Measurements from ENCODE around the gene ZBTB20. TPM values are rescaled to one million over a fixed set of nuclear protein-coding genes. Genes with fewer than 3 reads are reported as not detected.

The ZBTB20 gene
- total and polyA plus RNA-seq, 10 of the 15 experiments (the other 5 are each of a cell fraction or from before 2014, with no cell fraction given), result 0.20 to 5.5 (median 2.2) TPM

DNA sequence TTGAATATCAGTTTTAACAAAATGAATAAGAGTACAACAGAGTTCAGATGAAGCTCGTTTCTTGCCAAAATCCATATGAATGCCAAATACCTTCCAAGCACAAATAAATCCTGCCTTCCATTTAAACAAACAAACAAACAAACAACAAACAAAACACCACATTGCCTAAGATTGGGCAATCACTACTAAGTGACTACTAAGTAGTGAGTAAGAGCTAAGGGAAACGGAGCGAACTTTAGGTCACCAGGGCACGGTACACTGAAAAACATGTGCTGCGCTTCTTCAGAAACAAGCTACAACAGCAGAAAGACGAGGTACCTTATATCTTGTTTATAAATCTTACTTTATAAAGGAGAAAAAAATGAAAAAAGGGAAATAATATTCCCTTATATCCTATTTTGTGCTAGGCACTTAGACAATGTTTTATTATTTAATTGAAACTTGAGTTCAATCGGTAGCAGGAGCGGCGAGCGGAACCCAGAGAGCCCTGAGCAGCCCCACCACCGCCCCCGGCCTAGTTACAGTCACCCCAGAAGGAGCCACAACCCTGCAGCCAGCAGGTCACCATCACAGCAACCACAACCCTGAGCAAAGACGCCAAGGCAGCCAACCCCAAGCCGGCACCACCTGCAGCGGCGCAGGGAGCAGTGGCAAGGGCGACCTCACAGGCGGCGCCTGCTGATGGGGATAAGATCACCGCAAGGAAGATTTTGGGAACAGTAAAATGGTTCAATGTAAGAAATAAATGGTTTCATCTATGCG lies 216.9 kb downstream of the ZBTB20 start:
- no peaks in the 10 kb centered on the region for H3K36me3 ChIP-seq (ENCODE audit: control insufficient read depth in 2 of 2, insufficient read depth in 2 of 2, low read length in 1 of 2)
- intact Hi-C loops (cut with micrococcal nuclease; ENCODE audit: unreplicated experiment), result no loop called here
- no peak overlapping the region for H3K27ac ChIP-seq (ENCODE audit: control insufficient read depth, insufficient read depth)
- 87% methylated on average over 21 of the region's 21 CpGs for WGBS (ENCODE audit: insufficient coverage, insufficient replicate concordance, low lambda C conversion rate, missing lambda C conversion rate)
- BruUV-seq (replicated peaks), result no TSS peak
- H3K27me3 ChIP-seq (replicated peaks in 1 of 2; ENCODE audit: control insufficient read depth in 2 of 2, insufficient read depth in 2 of 2, low read length in 1 of 2), result no peaks in the 10 kb centered on the region
- no peak for ATAC-seq
- no peak overlapping the region for H3K9ac ChIP-seq (ENCODE audit: control insufficient read depth, insufficient read depth, low read length)
- ChIA-PET POLR2A (no interaction called here), RAD21 (ENCODE audit: unreplicated experiment) (no interaction called here), CTCF (no interaction called here), SMC1A (ENCODE audit: uncharacterized antibody, unreplicated experiment) (interaction anchor here (0.6 kb wide), 1 partner anchor 44 kb away, joined by 3 read pairs; no protein-coding TSS in a partner anchor)
- FAIRE-seq, result no peak
- DNase-seq (ENCODE audit: low read depth, low spot score), result no peak
- no peak overlapping the region for H3K4me2 ChIP-seq (ENCODE audit: control insufficient read depth, insufficient read depth)
- H3K79me2 ChIP-seq (ENCODE audit: control insufficient read depth, insufficient read depth, low read length), result no peaks in the 10 kb centered on the region
- H3K9me3 ChIP-seq (replicated peaks; ENCODE audit: control insufficient read depth, insufficient read depth, low read length), result no peaks in the 10 kb centered on the region
- no peak overlapping the region for H3K4me3 ChIP-seq
- H3K4me1 ChIP-seq (ENCODE audit: control insufficient read depth, insufficient read depth, low read length), result no peaks in the 10 kb centered on the region
- in situ Hi-C loops (cut with MboI), result no loop called here
- no peaks in the 10 kb centered on the region for H4K20me1 ChIP-seq (ENCODE audit: control insufficient read depth, insufficient read depth)
- H2AFZ ChIP-seq (ENCODE audit: control insufficient read depth, low read depth, low read length), result no peak overlapping the region
- TF ChIP-seq BCL11A (IDR thresholded peaks at IDR 0.05; ENCODE audit: low read depth, low read length) (no peak), ZSCAN29 (IDR thresholded peaks at IDR 0.05) (no peak), CREM (IDR thresholded peaks at IDR 0.05; ENCODE audit: low read depth) (no peak), TCF7 (IDR thresholded peaks at IDR 0.05; ENCODE audit: borderline replicate concordance) (no peak), RUNX3 (IDR thresholded peaks at IDR 0.05; ENCODE audit: low read length) (no peak), KDM1A (IDR thresholded peaks at IDR 0.05; ENCODE audit: borderline replicate concordance) (no peak), ZZZ3 (IDR thresholded peaks at IDR 0.05; ENCODE audit: control insufficient read depth, insufficient read length, low read depth) (no peak), HCFC1 (IDR thresholded peaks at IDR 0.05; ENCODE audit: low read length) (no peak), CEBPB (IDR thresholded peaks at IDR 0.05; ENCODE audit: borderline replicate concordance in 1 of 2, low read depth in 2 of 2, low read length in 2 of 2) (no peak), NR2C1 (IDR thresholded peaks at IDR 0.05) (no peak), NFXL1 (IDR thresholded peaks at IDR 0.05; ENCODE audit: borderline replicate concordance) (no peak), ESRRA (IDR thresholded peaks at IDR 0.05; ENCODE audit: low read length) (no peak)
- TF ChIP-seq, protein P1, sequence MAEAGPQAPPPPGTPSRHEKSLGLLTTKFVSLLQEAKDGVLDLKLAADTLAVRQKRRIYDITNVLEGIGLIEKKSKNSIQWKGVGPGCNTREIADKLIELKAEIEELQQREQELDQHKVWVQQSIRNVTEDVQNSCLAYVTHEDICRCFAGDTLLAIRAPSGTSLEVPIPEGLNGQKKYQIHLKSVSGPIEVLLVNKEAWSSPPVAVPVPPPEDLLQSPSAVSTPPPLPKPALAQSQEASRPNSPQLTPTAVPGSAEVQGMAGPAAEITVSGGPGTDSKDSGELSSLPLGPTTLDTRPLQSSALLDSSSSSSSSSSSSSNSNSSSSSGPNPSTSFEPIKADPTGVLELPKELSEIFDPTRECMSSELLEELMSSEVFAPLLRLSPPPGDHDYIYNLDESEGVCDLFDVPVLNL (IDR thresholded peaks at IDR 0.05; ENCODE audit: low read depth, low read length), result no peak
- TF ChIP-seq, protein P2, sequence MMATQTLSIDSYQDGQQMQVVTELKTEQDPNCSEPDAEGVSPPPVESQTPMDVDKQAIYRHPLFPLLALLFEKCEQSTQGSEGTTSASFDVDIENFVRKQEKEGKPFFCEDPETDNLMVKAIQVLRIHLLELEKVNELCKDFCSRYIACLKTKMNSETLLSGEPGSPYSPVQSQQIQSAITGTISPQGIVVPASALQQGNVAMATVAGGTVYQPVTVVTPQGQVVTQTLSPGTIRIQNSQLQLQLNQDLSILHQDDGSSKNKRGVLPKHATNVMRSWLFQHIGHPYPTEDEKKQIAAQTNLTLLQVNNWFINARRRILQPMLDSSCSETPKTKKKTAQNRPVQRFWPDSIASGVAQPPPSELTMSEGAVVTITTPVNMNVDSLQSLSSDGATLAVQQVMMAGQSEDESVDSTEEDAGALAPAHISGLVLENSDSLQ (IDR thresholded peaks at IDR 0.05), result no peak
- TF ChIP-seq, protein P3, sequence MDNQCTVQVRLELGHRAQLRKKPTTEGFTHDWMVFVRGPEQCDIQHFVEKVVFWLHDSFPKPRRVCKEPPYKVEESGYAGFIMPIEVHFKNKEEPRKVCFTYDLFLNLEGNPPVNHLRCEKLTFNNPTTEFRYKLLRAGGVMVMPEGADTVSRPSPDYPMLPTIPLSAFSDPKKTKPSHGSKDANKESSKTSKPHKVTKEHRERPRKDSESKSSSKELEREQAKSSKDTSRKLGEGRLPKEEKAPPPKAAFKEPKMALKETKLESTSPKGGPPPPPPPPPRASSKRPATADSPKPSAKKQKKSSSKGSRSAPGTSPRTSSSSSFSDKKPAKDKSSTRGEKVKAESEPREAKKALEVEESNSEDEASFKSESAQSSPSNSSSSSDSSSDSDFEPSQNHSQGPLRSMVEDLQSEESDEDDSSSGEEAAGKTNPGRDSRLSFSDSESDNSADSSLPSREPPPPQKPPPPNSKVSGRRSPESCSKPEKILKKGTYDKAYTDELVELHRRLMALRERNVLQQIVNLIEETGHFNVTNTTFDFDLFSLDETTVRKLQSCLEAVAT (IDR thresholded peaks at IDR 0.05), result no peak
- TF ChIP-seq, protein P4, sequence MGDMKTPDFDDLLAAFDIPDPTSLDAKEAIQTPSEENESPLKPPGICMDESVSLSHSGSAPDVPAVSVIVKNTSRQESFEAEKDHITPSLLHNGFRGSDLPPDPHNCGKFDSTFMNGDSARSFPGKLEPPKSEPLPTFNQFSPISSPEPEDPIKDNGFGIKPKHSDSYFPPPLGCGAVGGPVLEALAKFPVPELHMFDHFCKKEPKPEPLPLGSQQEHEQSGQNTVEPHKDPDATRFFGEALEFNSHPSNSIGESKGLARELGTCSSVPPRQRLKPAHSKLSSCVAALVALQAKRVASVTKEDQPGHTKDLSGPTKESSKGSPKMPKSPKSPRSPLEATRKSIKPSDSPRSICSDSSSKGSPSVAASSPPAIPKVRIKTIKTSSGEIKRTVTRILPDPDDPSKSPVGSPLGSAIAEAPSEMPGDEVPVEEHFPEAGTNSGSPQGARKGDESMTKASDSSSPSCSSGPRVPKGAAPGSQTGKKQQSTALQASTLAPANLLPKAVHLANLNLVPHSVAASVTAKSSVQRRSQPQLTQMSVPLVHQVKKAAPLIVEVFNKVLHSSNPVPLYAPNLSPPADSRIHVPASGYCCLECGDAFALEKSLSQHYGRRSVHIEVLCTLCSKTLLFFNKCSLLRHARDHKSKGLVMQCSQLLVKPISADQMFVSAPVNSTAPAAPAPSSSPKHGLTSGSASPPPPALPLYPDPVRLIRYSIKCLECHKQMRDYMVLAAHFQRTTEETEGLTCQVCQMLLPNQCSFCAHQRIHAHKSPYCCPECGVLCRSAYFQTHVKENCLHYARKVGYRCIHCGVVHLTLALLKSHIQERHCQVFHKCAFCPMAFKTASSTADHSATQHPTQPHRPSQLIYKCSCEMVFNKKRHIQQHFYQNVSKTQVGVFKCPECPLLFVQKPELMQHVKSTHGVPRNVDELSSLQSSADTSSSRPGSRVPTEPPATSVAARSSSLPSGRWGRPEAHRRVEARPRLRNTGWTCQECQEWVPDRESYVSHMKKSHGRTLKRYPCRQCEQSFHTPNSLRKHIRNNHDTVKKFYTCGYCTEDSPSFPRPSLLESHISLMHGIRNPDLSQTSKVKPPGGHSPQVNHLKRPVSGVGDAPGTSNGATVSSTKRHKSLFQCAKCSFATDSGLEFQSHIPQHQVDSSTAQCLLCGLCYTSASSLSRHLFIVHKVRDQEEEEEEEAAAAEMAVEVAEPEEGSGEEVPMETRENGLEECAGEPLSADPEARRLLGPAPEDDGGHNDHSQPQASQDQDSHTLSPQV (IDR thresholded peaks at IDR 0.05), result no peak
